Measurements from ENCODE around the gene LBX2. TPM values are rescaled to one million over a fixed set of nuclear protein-coding genes. Genes with fewer than 3 reads are reported as not detected.
"Not testable (repeated sequence)": the region's sequence is repeated elsewhere in the genome, so short reads cannot be mapped to it uniquely, and the experiment has no call there.

Gene LBX2
- total RNA-seq, 1 donor from 2014 or later, result 0.51 TPM

DNA sequence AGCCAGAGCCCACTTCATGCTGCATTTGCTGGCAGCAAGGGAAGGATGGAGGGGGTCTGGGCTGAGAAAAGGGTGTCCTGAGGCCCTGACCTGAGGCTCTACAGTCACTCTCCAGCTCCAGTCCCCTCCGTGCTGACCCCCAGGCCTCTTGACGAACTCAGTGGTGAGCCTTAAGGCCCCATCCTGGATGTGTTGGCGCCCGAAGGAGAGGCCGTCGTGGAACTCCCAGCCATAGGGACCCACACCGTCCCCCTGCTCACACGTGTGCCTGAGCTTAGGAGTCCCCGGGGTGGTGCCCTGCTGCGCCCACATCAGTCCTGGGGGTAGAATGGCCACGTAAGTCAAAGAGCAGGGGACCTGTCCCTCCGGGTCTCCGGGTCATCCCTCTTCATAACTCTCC, 35.0 kb downstream of the LBX2 start:
- intact Hi-C loops (cut with DNase I), result no loop called here
- no peak for DNase-seq (ENCODE audit: low spot score)

DNA sequence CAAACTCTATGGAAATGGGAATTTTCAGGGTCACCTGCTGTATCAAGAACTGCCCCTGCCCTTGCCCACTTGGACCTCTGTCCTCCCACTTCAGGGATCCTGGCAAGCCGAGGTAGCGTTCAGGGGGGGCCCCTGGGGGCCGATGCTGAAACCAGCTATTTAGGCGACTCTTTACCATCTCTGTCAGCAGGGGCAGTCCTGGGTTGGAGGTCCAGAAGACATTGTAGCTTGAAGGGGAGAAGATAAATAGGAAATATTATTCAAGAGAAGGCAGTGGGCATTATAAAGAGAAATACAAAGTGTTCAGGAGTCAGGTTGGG, 36.7 kb downstream of the LBX2 start:
- intact Hi-C loops (cut with DNase I), result no loop called here
- DNase-seq (ENCODE audit: low spot score), result no peak

DNA sequence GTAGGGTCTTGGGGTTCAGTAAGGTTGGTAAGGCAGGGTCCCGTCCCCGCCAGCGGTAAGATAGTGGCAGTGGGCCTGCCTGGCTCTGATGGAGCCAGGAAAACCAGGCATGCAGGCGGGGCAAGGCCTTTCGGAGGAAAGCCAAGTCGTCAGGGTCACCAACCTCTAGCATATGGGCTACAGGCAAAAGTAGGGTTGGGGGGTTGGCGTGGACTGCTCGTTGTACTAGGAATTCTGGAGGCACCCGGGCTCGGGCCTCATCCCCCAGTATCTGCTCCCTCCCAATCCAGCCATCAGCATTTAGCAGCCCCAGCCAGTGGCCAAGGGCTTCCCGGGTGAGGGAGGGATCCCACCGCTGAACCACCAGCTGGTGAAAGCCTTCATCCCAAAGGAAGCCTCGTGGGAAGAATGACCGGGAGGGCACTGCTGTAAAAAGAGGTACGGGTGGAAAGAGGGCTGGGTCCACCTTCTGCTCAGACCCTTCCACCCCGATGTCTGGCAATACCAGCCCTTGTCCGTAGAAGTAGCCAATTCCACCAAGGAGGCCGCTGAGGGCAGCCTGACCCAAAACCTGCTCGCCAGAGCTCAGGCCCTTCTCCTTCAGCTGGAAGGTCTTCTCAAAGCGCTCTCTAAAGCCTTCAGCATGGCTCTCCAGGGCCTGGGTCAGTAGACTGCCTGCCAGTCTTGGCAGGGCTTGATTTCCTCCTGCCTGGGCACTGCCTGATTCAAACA, 37.2 kb downstream of the LBX2 start:
- no peak for DNase-seq (ENCODE audit: low spot score)
- intact Hi-C loops (cut with DNase I), result no loop called here

DNA sequence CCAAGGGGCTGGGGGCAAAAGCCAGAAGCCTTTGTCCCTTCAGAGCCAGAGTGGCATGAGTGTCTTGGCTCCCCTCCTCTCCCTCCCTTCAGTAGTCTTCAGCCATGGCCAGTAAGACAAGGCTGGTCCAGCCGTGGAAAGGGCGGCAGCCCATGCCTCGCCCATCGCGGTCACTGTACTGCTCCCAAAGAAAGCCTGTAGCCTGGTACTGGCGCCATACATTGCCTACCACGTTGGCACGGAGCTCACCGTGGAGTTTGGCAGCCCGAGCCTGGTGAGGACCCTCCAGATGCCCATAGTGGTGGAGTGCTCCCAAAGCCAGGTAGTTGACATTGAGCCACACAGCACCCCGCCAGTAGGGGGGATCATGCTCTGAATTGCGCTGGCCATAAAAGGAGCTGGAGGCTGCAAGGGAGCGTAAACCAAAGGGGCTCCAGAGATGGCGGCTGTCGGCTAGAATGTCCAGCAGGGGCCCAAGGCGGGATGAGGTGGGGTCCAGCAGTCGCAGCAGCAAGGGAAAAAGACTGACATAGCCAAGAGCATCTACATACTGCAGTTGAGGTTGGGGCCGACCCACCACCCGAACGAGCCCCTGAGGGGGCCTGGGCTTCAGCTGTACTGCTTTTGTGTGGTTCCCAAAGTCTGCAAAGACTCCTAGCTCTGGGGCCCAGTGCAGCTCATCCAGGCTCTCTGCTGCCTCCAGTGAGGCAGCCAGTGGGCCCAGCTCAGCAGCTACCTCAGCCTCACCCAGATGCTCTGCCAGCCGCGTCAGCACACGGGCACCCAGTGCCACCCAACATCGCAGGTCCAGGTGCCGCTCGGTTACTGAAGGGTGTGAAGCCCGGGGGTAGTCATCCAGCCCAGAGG, 38.0 kb downstream of the LBX2 start:
- DNase-seq (ENCODE audit: low spot score), result no peak
- intact Hi-C loops (cut with DNase I), result no loop called here

DNA sequence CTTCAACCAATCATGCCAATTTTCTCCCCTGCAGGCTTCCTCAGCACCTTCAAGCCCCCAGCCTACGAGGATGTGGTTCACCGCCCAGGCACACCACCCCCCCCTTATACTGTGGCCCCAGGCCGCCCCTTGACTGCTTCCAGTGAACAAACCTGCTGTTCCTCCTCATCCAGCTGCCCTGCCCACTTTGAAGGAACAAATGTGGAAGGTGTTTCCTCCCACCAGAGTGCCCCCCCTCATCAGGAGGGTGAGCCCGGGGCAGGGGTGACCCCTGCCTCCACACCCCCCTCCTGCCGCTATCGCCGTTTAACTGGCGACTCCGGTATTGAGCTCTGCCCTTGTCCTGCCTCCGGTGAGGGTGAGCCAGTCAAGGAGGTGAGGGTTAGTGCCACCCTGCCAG, 39.2 kb downstream of the LBX2 start:
- intact Hi-C loops (cut with DNase I); DNase-seq (ENCODE audit: low spot score): not testable (repeated sequence)

DNA sequence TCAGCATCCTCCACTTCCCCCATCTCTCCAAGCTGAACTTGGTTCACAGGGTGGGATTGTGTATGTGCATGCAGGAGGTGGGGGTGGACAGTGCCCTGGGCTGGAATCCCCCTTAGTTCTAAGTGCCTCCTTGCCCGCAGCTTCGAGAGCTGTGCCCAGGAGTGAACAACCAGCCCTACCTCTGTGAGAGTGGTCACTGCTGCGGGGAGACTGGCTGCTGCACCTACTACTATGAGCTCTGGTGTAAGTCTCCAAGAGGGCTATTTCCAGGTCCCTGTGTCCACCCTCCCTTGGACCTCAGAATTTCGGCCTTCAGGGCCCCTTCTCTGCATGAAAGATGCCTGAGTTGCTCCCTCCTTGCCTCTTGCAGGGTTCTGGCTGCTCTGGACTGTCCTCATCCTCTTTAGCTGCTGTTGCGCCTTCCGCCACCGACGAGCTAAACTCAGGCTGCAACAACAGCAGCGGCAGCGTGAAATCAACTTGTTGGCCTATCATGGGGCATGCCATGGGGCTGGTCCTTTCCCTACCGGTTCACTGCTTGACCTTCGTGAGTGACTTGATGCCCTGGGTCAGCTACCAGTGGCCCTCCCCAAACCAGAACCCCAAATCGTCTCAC, 39.8 kb downstream of the LBX2 start:
- not testable (repeated sequence) for DNase-seq (ENCODE audit: low spot score)
- intact Hi-C loops (cut with DNase I), result loop anchor here (5.0 kb wide), 1 partner anchor 722 kb away; the partner anchor contains the start of gene TPRKB

DNA sequence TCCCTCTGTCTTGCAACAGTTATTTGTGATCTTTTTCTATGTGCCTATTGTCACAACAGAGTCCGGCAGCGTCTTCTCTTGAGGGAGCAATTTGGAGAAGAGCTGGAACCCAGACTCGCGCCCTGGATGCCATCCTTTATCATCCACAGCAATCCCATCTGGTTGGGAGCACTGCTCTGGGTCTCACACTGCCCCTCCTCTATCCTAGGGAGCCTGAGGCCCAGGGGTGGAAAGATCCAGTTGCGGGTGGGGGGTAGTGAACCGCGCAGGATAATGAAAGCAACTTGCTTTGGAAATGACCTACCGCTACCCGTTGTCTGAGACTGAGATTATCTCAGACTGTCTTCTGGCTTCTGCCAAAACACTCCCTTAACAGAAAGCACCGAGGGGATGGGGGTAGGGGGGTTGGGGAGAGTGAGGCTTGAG, 40.5 kb downstream of the LBX2 start:
- DNase-seq (ENCODE audit: low spot score), result no peak
- intact Hi-C loops (cut with DNase I), result loop anchor here (5.0 kb wide), 1 partner anchor 722 kb away; the partner anchor contains the start of gene TPRKB

DNA sequence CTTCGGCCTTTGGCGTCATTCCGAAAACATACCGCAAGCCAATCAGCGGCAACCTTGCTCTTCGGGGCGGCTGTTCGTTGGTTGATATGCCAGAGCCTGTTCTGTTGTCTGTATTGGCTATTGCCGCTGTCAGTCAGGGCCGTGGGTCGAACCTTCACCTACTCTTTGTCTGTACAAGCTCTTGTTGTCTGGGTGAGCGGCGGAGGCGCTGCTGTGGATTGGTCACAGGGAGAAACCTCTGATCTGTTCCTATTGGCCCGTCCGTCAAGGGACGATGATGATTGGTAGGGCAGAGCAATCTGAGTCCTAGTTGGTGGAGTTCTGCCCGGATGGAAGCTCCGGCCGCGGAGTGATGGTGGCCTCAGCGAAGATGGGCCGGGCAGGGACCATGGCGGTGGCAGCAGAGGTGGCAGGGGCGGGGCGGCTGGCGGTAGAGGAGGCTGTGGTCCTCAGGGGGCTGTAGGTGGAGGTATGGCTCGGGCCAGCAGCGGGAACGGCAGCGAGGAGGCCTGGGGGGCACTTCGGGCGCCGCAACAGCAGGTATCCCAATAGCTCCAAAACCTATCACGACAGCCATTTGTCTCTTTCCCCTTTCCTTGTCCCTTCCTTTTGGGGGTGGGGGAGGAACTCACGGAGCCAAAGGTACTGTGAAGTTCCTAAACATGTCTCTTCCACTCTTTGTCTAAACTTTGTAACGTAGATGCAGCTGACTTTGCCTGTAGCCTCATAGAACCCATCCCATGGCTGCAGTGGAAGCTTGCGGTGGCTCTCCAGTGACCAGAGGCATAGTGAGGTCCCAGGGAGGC, 41.1 kb downstream of the LBX2 start, which contains the start of gene WBP1:
WBP1 (plus strand) TSS at position 307 of the 806 bp plus-strand sequence; CDS start at position 472, 165 bp downstream.
- intact Hi-C loops (cut with DNase I), result loop anchor here (5.0 kb wide), 1 partner anchor 721 kb away; the partner anchor contains the start of gene TPRKB
- DNase-seq (ENCODE audit: low spot score), result peak; percentile 100

DNA sequence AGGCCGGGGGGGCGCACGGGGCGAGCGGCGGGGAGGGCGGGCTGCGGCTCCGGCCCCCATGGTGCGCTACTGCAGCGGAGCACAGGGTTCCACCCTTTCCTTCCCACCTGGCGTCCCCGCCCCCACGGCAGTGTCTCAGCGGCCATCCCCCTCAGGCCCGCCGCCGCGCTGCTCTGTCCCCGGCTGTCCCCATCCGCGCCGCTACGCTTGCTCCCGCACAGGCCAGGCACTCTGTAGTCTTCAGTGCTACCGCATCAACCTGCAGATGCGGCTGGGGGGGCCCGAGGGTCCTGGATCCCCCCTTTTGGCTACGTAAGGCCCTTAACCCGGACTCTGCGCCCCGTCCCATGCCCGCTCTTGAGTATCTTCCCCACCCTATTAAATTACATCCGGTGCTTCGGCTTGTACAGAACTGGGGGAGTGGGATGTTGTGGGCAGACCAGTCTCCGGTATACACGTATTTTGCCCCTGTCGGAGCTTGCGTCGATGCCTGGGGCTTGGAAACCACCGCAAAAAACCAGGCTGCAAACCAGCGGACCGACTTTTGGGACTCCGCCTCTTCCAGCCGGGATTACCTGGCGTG, 41.8 kb downstream of the LBX2 start:
- peak; percentile 82 for DNase-seq (ENCODE audit: low spot score)
- intact Hi-C loops (cut with DNase I), result loop anchor here (5.0 kb wide), 1 partner anchor 720 kb away; the partner anchor contains the start of gene TPRKB

DNA sequence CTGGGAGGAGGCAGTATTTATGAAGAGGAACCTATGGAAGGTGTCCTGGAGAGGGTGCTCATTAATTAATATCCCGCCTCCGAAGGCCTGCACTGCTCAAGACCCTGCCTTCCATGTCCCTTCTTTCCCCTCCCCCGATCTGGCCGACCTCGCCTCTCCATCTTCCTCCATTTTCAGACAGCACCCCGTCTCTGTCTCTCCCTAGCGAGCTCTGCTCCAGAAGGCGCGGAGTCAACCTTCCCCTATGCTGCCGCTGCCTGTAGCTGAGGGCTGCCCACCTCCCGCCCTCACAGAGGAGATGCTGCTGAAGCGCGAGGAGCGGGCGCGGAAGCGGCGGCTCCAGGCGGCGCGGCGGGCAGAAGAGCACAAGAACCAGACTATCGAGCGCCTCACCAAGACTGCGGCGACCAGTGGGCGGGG, 42.3 kb downstream of the LBX2 start:
- no peak for DNase-seq (ENCODE audit: low spot score)
- intact Hi-C loops (cut with DNase I), result loop anchor here (5.0 kb wide), 1 partner anchor 720 kb away; the partner anchor contains the start of gene TPRKB

DNA sequence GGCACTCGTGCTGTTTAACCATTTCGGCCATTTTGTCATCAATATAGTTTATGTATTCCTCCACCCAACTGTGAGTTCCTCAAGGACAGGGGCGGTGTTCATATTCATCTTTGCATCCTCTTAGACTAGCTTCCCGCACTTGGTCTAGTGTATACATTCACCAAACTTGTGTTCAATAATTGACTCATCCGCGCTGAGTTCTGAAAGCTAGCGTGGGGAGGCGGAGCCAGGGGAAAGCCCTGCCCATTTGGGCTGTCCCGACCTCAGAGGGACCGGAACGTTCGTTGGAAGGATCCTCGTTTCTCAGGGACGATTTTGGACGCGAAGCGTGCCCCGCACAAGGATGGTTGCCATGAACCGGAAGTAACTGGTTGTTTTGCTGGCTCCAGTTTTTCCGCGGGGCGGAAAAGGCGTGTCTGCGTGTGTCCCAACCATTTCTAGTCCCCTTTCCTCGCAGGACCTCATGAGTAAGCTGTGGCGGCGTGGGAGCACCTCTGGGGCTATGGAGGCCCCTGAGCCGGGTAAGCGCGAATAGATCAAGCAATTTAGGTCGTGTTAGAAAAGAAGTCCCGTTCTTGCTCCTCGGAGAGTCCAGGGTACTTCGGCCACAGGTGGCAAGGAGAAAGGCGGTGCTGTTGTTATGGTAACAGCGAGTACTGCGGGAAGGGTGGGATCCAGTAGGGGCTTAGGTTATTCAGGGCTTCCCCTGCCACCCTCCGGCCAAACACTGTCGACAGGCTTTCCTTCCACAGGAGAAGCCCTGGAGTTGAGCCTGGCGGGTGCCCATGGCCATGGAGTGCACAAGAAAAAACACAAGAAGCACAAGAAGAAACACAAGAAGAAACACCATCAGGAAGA, 44.5 kb downstream of the LBX2 start, which contains the start of gene INO80B:
INO80B (plus strand) TSS at position 434 of the 858 bp plus-strand sequence; CDS start at position 464, 30 bp downstream.
- peak; percentile 97 for DNase-seq (ENCODE audit: low spot score)
- intact Hi-C loops (cut with DNase I), result loop anchor here (1.0 to 5.0 kb wide), 3 partner anchors 28 to 718 kb away; partner anchors contain the start of genes AUP1, HTRA2, TPRKB and TTC31

DNA sequence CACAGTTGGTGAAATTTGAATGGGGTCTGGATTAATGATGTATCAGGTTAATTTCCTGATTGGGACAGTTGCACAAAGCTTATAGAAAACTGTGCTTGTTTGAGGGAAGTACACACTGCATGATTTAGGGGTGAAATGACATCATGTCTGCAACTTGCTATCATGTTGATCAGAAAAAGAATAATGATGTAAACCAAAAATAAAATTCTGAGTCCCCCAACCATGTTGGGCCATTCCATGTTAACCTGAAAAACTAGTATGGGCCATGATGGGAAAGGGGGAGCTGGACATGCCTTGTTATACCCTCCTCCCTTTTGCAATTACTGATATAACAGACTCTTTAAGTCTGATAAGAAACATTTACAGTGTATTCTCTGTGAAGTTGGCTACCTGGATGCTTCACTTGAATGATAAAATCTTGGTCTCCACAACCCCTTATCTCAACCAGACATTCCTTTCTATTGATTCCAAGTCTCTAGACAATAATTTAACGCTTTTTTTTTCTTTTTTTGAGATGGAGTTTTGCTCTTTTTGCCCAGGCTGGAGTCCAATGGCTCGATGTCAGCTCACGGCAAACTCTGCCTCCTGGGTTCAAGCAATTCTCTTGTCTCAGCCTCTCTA, 48.7 kb downstream of the LBX2 start:
- intact Hi-C loops (cut with DNase I), result no loop called here
- DNase-seq (ENCODE audit: low spot score), result no peak

DNA sequence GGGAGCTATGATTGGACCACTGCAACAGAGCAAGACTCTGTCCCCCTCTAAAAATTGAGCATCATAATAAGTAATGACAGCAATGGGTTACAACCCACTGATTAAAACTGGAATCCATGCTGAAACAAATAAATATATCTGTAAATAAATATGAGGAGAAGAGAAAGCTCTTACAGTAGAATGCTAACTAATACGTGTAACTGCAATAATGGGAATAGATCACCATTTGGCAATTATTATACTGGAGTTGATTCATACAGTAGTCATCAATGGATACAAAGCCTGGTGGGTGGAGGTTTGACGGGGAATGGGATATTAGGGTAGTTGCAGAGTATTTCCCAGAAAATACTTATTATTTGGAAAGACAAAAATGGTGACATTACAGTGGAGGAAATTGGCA, 50.6 kb downstream of the LBX2 start:
- intact Hi-C loops (cut with DNase I), result no loop called here

More for the DNA sequence above, 50.6 kb downstream of the LBX2 start:
- no peak for DNase-seq (ENCODE audit: low spot score)

Data from cardiac septum (tissue), 1 donor.